ENCODE data around the gene POU6F2. TPM values are rescaled to one million over a fixed set of nuclear protein-coding genes. Genes with fewer than 3 reads are reported as not detected.
"Not testable (repeated sequence)": the region's sequence is repeated elsewhere in the genome, so short reads cannot be mapped to it uniquely, and the experiment has no call there.

The POU6F2 gene, protein sequence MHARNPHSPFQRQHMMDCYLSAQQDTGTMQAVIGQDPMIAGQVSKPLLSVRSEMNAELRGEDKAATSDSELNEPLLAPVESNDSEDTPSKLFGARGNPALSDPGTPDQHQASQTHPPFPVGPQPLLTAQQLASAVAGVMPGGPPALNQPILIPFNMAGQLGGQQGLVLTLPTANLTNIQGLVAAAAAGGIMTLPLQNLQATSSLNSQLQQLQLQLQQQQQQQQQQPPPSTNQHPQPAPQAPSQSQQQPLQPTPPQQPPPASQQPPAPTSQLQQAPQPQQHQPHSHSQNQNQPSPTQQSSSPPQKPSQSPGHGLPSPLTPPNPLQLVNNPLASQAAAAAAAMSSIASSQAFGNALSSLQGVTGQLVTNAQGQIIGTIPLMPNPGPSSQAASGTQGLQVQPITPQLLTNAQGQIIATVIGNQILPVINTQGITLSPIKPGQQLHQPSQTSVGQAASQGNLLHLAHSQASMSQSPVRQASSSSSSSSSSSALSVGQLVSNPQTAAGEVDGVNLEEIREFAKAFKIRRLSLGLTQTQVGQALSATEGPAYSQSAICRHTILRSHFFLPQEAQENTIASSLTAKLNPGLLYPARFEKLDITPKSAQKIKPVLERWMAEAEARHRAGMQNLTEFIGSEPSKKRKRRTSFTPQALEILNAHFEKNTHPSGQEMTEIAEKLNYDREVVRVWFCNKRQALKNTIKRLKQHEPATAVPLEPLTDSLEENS
- polyA plus RNA-seq (ENCODE audit: insufficient read length in 4 of 4): under 1 TPM; 0.07 to 0.38 (median 0.24) TPM

DNA sequence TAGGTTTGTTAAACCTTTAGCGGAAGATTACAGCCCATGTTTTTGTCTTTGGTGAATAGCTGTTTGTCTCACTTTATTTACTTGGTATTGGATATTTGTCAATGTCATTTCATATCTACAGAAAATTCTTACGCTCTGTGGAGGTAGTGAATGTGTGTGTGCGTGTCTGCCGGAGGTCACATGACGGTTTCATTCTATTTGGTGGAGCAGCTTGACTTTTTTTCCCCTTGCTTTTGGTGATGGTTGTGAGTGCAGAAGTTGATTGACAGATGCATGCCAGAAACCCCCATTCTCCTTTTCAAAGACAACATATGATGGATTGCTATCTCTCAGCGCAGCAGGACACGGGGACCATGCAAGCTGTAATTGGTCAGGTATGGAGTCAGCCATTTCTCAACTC lies at the start of gene POU6F2:
POU6F2 (plus strand) TSS at position 225 of the 400 bp plus-strand sequence; CDS start at position 270, 45 bp downstream.
- no peak for DNase-seq (ENCODE audit: low read depth in 4 of 4, low spot score in 2 of 4)

DNA sequence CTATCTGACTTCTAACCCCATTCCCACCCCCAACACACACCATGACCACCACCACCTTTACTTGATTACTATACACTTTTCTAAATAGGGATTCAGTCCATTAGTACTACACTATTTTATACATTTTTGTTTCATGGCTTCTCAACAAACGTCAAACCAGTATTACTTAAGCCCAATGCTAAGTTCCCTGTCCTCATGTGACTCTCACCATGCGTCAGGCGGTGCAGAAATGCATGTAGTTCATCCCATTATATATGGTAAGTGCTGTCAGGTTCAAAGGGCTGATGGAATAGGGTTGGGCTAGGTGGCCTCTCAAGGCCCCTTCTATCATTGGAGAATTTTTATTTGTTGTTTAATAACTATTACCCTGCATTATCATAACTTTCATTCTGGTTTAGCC lies 49.2 kb upstream of the POU6F2 start:
- no peak for DNase-seq (ENCODE audit: low read depth in 4 of 4, low spot score in 2 of 4)

DNA sequence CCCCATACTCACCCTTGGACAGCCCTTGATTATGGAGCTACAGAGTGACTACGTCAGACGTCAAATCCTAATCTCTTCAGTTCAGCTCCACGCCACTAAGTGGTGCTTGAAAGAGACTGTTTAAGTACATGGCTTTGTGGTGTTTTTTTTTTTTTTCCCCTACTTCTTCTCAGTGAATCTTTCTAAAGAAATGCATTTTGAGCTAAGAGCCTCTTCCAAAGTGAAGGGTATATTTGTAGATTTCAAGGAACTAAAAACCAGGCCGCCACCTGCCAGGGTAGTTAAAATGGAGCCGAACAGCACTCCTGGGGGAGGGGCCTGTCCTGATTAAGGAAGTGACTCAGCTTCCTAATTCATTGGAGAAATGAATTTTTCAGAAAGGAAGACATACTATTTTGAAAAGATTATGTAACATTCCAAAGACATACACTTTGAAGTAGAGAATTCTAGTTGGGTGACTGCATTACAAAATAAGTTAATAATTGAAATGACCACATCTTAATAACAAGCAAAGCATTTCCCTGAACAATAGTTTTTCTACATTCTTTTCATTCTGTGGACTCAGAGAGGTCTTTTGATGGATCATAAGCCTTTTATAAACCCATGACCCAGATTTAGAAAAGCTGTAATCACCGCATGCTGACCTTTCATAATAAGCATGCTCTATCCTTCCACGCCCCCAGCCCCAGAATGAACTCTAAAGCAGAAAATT lies 48.1 kb upstream of the POU6F2 start:
- no peak for DNase-seq (ENCODE audit: low read depth in 4 of 4, low spot score in 2 of 4)

DNA sequence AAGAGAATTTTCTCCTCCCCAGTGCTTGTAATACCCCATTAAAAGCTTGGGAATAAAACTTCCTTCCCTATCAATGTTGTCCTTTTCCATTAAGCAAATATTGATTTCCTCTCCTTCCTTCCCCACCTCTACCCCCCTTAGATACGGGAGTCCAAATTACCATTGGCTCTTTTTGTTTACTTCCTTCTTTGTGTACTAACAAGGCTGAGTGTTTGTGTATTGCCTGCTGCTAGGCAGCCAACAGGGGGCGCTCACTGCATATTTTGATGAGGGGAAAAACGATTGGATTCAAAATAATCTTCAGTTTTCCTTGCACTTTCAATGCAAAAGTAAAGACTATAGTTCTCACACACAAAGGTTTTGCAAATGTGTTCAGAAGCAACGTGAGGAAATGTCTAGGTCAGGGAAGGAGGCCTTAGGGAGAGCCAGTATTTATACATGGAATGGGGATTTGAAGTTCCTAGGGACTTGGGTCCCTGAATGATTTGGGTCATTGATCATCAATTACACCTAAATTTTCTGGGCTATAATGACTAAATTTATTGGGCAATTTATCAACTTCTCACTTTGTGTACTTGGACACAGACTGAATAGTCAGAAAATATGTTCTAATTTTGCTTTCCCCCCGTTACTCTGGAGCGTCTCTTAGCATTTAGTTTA lies 45.1 kb upstream of the POU6F2 start:
- peak in 3 of 4 donors; percentile 26 to 60 (median 35) for DNase-seq (ENCODE audit: low read depth in 4 of 4, low spot score in 2 of 4)

DNA sequence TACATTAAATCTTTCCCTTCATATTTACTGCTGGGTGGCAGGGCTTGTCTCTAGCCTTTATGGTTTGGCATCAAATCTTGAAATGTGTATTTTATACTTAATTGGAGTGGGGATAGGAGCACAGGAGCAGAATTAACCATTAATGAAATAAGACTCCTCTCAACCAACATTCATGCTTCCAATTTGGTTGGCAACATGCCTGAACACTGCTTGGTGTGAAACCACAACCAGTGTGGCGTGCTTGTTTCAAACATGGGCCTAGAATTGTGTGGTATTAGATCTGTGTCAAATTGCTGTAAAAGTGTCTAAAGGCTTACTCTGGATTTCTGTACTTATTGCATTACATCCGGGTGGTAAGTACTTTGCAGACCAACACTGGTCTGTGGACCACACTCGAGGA lies 43.7 kb upstream of the POU6F2 start:
- no peak for DNase-seq (ENCODE audit: low read depth in 4 of 4, low spot score in 2 of 4)

DNA sequence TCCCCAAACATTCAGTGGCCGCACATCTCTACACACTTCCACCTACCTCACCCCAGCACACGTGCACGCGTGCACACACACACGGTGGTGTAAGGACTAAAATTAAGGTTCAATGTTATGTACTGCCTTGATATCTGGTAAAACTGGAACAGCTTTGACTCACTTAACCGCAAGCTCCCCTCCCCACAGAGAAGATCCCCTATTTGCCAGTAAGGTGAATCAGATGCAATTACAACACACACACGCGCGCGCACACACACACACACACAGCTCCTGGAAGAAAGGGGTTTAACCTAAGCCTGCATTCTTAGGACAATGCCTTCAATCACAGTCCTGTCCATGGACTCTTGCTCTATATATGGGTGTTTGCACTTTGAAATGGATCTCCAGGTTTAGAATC lies 43.2 kb upstream of the POU6F2 start:
- no peak for DNase-seq (ENCODE audit: low read depth in 4 of 4, low spot score in 2 of 4)

DNA sequence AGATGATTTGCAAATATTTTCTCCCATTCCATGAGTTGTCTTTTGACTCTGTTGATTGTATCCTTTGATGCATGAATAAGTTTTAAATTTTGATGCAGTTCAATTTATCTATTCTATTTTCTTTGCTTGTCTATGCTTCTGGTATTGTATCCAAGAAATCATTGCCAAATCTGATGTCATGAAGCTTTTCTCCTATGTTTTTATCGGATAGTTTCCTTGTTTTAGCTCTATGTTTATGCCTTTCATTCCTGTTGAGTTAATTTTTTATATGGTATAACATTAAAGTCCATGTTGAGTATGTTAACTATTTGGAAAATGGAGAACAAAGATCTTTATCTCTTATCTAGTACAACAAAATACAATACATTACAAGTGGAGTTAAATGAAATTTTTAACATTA lies 41.1 kb upstream of the POU6F2 start:
- no peak for DNase-seq (ENCODE audit: low read depth in 4 of 4, low spot score in 2 of 4)

DNA sequence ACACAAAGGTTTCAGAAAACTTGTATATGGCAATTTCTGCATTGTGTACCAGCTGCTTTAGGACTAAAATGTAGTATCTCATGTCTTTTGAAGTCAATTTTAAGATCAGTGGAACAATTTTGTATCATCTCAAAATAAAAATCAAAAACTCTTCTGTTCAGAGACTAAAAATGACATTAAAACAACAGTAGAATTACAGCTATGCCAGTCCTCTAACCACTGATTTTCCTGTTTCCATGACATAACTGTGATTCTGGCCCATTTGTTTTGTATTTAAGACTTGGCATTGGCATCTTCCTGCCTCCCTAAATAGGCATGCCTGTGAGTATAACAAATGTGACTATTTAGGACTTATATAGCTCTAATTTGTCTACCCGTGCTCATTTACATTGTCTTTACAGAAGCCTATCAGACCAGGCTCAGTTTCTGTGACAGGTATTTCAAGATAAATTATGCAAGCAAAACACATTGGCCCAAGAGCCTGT lies 39.7 kb upstream of the POU6F2 start:
- no peak for DNase-seq (ENCODE audit: low read depth in 4 of 4, low spot score in 2 of 4)

DNA sequence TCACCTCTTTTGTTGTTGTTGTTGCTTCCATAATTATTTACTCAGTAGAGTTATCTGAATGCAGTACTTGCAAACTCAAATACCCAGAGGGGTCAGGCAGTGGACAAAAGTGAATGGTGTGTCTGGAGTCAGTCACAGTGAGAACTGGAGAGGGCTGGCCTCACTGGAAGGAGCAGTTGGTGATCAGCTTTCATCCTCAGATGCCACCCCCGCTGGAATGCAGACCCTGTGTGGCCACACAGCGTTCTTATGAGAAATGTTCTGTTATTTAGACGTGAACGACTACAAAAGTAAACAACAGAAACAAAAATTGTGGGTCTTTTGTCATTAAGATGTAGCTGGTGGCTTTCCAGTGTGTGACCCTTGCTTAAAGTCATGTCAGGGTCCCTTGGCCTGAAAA lies 39.1 kb upstream of the POU6F2 start:
- no peak for DNase-seq (ENCODE audit: low read depth in 4 of 4, low spot score in 2 of 4)

DNA sequence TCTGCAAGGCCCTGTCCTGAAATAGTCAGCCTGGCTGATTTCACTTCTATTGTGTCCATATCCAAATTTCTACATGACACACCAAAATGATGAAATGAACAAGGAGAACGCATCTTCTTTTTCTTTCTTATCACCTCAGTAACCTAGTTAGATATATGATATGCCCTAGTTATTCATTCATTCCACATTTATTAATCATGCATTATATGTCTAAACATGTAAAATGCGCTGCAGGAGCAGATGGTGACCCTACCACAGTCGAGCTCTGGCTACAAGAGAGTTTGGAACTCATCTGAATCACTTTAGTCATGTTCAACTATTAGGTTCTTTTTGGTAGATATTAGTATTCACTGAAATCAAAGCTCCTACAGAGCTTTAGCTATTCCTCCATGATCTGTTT lies 36.9 kb upstream of the POU6F2 start:
- no peak for DNase-seq (ENCODE audit: low read depth in 4 of 4, low spot score in 2 of 4)

DNA sequence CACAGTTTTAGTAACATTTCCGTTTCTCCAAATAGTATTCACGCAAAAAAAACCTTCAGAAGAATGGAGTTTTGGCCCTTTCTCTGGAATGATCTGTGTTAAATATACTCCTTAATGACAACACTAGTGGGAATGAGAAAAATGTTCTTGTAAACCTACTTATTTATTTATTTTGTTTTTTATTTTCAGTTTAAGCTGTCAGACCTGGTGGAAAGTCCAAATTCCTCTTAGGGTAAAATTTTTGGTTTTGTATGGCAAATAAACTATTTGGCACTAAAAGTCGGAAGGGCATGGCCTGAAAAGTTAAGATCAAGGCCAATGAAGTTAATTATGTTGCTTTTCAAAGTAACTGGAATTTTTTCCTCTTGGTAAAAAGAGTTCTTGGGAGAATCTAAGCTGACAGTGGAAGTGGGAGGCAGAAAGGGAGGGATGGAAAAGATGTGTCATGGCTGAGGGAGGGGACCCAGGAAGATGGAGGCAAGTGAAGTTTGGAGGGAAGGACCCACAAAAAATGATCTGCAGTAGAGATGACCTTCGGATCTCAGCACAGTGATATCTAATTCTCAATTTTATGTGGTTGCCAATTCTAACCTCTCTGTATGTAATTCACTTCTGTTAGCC lies 35.2 kb upstream of the POU6F2 start:
- no peak for DNase-seq (ENCODE audit: low read depth in 4 of 4, low spot score in 2 of 4)

DNA sequence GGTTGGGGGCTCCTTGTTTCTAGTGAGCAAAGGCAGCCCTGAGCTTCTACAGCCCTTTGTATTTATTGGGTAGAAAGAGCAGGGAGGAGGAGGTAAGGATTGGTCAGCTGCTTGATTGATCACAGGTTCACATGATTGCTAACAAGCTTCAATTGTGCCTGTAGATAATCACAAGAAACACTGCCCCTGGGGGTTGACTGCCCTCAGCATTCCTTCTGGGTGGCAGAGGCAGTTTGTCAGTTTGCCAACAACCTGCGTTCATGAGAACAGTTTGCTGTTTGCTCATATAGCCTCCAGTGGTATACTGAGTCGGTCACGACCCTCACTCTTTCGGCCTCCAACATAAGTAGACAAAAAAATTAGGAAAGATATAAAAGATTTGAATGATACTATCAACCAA lies 30.2 kb upstream of the POU6F2 start:
- not testable (repeated sequence) for DNase-seq (ENCODE audit: low read depth in 4 of 4, low spot score in 2 of 4)

DNA sequence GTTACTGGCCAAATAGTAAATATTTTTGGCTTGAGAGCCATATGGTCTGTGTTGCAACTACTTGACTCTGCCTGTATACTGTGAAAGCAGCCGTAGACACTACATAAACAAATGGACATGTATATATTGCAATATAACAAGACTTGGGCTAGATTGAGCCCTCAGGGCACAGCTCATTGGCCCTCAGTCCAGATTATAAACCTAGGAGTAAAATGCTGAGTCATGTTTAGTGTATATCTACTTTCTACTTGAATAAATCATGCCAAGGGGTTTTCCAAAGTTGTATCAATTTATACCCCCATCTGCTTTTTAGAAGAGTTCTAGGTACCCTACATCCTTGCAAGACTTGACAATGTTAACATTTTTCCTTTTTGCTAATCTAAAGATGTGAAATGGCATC lies 27.4 kb upstream of the POU6F2 start:
- no peak for DNase-seq (ENCODE audit: low read depth in 4 of 4, low spot score in 2 of 4)

DNA sequence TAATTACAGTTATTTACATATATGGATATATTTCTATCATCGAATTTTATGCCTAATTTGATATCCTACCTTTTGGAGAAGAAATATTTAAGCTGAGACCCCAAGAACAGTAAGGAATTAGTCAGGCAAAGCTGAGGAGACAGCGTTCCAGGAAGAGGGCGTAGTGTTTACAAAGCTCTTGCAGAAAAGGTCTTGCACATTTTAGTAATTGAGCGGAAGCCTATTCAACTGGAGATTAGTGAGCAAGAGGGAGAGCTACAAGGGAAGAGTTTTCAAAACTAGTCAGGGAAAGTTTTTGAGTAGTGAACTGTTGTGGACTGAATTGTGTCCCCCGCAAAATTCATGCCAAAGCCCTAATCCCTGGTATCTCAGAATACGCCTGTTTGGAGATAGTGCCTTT lies 26.5 kb upstream of the POU6F2 start:
- no peak for DNase-seq (ENCODE audit: low read depth in 4 of 4, low spot score in 2 of 4)

DNA sequence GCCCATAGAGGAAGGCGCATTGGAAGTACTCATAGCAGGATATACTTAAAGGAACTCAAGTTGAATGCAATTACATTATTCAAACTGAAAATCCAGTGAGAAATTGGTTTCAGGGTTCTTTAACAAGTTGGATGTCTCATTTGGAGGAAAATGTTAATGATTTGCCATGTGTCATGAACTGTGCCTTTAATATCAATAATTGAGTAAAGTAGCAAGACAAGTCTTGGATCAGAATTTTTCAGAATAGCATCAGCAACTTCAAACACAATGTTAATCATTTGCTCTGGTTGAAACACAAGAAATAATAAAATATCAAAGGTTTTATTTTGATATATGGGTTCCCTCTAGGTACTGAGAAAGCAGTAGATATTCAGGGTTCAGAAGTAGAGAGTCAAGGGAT lies 24.5 kb upstream of the POU6F2 start:
- no peak for DNase-seq (ENCODE audit: low read depth in 4 of 4, low spot score in 2 of 4)

DNA sequence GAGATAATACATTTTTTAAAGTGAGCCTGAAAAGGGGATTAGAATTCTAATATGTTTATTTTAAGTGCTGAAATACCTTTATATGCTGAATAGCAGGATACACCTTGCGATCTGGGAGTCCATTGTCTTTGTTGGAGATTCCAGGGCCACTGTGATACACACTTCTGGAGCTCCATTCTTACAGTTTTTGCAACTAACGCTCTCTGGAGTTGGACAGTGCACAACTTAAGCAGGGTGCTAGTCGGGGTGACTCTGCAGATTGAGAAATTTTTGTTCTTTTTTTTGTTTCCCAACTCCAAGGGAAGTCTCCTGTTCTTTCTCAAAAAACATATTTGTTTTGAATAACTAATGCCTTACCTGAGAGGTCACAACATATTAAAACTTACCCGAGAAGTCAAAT lies 23.7 kb upstream of the POU6F2 start:
- DNase-seq (ENCODE audit: low read depth in 4 of 4, low spot score in 2 of 4): no peak

DNA sequence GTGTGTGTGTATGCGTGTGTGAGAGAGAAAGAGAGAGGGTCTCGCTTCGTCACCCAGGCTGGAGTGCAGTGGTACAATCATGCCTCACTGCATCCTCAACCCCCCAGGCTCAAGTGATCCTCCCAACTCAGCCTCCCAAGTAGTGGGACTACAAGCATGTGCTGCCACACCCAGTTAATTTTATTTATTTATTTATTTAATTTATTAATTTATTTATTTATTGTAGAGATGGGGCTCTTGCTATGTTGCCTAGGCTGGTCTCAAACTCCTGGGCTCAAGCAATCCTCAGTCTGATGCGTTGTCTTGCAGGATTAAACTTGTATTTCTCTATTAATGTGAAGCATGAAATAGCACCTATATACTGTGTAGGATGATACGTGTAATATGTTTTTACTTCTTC lies 21.8 kb upstream of the POU6F2 start:
- DNase-seq (ENCODE audit: low read depth in 4 of 4, low spot score in 2 of 4): no peak

DNA sequence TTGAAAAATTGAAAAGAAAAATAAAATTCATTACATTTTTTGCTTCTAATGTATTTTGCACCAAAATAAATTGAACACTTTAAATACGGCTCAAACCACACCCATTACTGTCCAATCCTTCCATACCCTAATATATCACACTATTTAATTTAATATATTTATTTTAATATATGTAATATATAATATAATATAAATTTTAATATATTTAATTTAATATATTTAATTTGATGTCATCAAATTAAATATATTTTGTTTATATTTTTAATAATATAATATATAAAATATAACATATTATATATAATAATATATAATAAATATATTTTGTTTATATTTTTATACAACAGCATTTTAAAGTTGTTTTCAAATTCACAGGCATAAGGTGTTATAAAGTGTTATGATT lies 15.7 kb upstream of the POU6F2 start:
- DNase-seq (ENCODE audit: low read depth in 4 of 4, low spot score in 2 of 4): no peak

DNA sequence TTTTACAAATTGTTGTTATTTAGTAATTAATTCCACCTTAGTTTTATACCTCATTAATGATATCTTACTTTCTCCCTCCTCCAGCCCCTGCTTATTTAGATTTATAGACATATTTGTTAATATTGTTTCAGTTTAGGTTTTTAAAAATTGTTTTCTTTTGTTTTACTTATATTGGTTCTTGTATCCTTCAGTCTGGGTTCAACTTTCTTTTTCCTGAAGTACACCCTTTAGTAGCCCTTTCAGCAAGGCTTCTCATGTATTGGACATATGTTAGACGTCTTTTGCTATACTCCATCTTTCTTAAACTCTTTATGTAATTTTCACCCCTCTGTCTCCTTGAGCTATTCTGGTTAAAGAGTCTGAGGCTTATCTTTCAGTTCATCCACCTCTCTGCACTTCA lies 12.8 kb upstream of the POU6F2 start:
- DNase-seq (ENCODE audit: low read depth in 4 of 4, low spot score in 2 of 4): no peak

DNA sequence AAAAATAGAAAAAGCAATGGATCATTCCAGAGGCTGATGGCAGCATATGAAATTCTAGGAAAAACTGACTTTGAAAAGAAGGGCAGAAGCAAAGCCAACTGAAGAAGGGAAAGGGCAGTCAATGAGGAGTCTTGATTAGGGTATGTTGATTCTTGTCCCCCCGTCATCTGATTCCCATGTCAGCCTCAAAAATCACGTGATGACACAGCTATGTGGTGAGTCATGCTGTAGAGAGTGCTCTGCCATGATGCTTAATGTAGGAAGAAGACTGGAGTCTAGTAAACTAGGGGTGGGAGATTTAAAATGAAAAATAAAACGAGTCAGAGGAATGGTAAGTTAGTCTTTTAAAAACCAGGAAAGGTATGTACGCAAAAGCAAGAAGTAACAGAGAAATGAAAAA lies 3.9 kb upstream of the POU6F2 start:
- DNase-seq (ENCODE audit: low read depth in 4 of 4, low spot score in 2 of 4): no peak

Data from left renal cortex interstitium (tissue), 4 donors.